GM23248 (cell line): Measurements from ENCODE around the gene SMARCB1.

ENCODE experiments used
- EZH2 ChIP-seq: fragments of 200-600 bp; sonication (generic); IDR thresholded peaks from 2 replicates; pipeline ENCODE4 v1.6.1; 2018; ENCODE audit warnings: antibody characterized with exemption, mild to moderate bottlenecking; ENCODE audit not compliant: insufficient read depth, poor library complexity, severe bottlenecking
- EZH2phosphoT487 ChIP-seq: fragments of 200-600 bp; sonication (generic); IDR thresholded peaks from 2 replicates; pipeline ENCODE4 v1.6.1; 2018; ENCODE audit warnings: antibody characterized with exemption, moderate library complexity, mild to moderate bottlenecking, low read depth; ENCODE audit not compliant: insufficient read depth

DNA sequence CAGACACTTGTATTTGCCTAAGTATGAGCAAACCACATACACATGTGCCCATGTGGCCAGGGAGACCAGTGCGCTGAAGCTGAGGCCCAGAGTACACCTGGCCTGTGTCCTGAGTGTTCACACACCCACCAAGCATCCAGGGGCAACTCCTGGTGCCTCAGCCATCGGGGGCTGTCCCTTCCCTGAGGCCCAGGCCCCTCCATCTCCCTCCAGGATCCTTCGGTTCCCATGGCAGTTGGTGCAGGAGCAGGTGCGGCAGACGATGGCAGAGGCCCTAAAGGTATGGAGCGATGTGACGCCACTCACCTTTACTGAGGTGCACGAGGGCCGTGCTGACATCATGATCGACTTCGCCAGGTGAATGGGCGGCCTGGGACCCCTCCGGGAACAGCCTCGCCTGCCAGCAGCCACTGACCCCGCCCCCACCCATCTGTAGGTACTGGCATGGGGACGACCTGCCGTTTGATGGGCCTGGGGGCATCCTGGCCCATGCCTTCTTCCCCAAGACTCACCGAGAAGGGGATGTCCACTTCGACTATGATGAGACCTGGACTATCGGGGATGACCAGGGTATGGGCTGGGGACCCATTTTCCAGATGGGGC, 6.5 kb upstream of the SMARCB1 start:
- TF ChIP-seq EZH2 (no peak), EZH2phosphoT487 (no peak)
